HG02981 (cell line): ENCODE measurements around the gene SGF29.
"Not testable (repeated sequence)": the region's sequence is repeated elsewhere in the genome, so short reads cannot be mapped to it uniquely, and the experiment has no call there.

Source experiments
- ATAC-seq: cut with Tn5 transposase; IDR thresholded peaks from one replicate; pipeline ENCODE4 v1.9.1; 2021; ENCODE audit warnings: mild to moderate bottlenecking, moderate library complexity; ENCODE audit not compliant: unreplicated experiment

The SGF29 gene

GRCh38 chr16:28592979-28593553, 39.3 kb downstream of the SGF29 start:
- no peak for ATAC-seq

GRCh38 chr16:28595451-28595850, 41.7 kb downstream of the SGF29 start:
- not testable (repeated sequence) for ATAC-seq

- no peak for ATAC-seq
These were observed 42.5 kb downstream of the SGF29 start for GRCh38 chr16:28596115-28596630.

- no peak for ATAC-seq
These were observed 43.3 kb downstream of the SGF29 start, which contains the start of gene SULT1A2 for GRCh38 chr16:28596840-28597691. Gene SULT1A2 (minus strand): TSS chr16:28597050. CDS start chr16:28595930, 1,120 bp downstream.

- no peak for ATAC-seq
These were observed 44.1 kb downstream of the SGF29 start for GRCh38 chr16:28597692-28598261.

- ATAC-seq, result peak; percentile 58
These were observed 45.9 kb downstream of the SGF29 start for GRCh38 chr16:28599377-28600285.

GRCh38 chr16:28600965-28601364, 47.2 kb downstream of the SGF29 start:
- not testable (repeated sequence) for ATAC-seq

- ATAC-seq, result not testable (repeated sequence)
These were observed 47.9 kb downstream of the SGF29 start for GRCh38 chr16:28601589-28601988.

GRCh38 chr16:28602062-28602461, 48.3 kb downstream of the SGF29 start:
- ATAC-seq, result not testable (repeated sequence)

GRCh38 chr16:28602529-28602928, 48.8 kb downstream of the SGF29 start:
- ATAC-seq, result no peak

GRCh38 chr16:28603381-28604185, 49.9 kb downstream of the SGF29 start:
- no peak for ATAC-seq

- ATAC-seq, result no peak
These were observed 50.5 kb downstream of the SGF29 start for GRCh38 chr16:28604186-28604565.

- ATAC-seq, result no peak
These were observed 52.8 kb downstream of the SGF29 start for GRCh38 chr16:28606291-28607115.

- ATAC-seq, result no peak
These were observed 53.5 kb downstream of the SGF29 start for GRCh38 chr16:28607116-28607623.

- ATAC-seq, result not testable (repeated sequence)
These were observed 54.2 kb downstream of the SGF29 start for GRCh38 chr16:28607681-28608495.

- ATAC-seq, result not testable (repeated sequence)
These were observed 54.7 kb downstream of the SGF29 start for GRCh38 chr16:28608496-28608808.

GRCh38 chr16:28608867-28609596, 55.3 kb downstream of the SGF29 start:
- ATAC-seq, result not testable (repeated sequence)
